ENCODE data around the gene OR9Q1. TPM values are rescaled to one million over a fixed set of nuclear protein-coding genes. Genes with fewer than 3 reads are reported as not detected.

Gene OR9Q1
- total and polyA plus RNA-seq, 2 of the 13 experiments (the other 11 are each of a cell fraction or from before 2014, with no cell fraction given), result not detected

DNA sequence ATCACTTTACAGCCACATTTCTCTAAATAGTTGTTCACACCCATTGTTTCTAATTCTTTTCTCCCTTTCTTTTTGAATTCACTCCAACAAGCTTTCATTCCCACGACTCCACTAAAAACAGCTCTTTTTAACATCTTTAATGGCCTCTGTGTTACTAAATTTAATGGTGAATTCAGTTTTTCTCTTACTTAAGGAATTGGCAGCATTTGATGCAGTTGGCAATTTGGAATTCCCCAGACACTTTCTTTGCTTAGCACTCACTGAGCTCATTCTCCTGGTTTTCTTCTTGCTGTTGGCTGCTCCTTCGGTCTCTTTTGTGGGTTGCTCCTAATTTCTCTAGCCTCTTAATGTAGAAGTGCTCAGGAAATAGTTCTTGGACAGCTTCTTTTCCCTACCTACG lies 40.5 kb upstream of the OR9Q1 start:
- H3K27me3 ChIP-seq (ENCODE audit: control insufficient read depth in 1 of 2, insufficient read depth in 2 of 2, low read length in 2 of 2), result no peaks in the 10 kb centered on the region
- H3K4me3 ChIP-seq (replicated peaks in 1 of 3; ENCODE audit: insufficient read depth in 1 of 3, low read depth in 2 of 3, low read length in 3 of 3), result no peak overlapping the region
- H2AFZ ChIP-seq (ENCODE audit: low read length), result no peak overlapping the region
- WGBS (ENCODE audit: low lambda C conversion rate), result 94% methylated on average over 3 of the region's 3 CpGs
- in situ Hi-C loops (cut with HindIII; ENCODE audit: extremely low pct_ligation_motif_present, low pct_unique_long_range_greater_than_20kb), result no loop called here
- intact Hi-C loops (cut with micrococcal nuclease; ENCODE audit: unreplicated experiment), result no loop called here
- no TSS peak for BruUV-seq (replicated peaks)
- no peaks in the 10 kb centered on the region for H3K9me3 ChIP-seq (ENCODE audit: low read length)
- DNase-seq (ENCODE audit: low spot score) (no peak), ATAC-seq (no peak), FAIRE-seq (no peak)
- peaks cover 37% of the 10 kb centered on the region for H3K4me1 ChIP-seq (ENCODE audit: insufficient read depth, low read length)
- no peak overlapping the region for H3K27ac ChIP-seq (ENCODE audit: extremely low read length, insufficient read depth, low read length)
- POLR2A ChIA-PET, result no interaction called here
- no peaks in the 10 kb centered on the region for H3K36me3 ChIP-seq (replicated peaks in 1 of 2; ENCODE audit: control insufficient read depth in 1 of 2, insufficient read depth in 2 of 2, low read length in 2 of 2)
- H3K9ac ChIP-seq (ENCODE audit: insufficient read depth, low read depth, low read length), result no peak overlapping the region
- H4K20me1 ChIP-seq (ENCODE audit: insufficient read depth, low read length), result no peaks in the 10 kb centered on the region
- CTCF ChIA-PET (ENCODE audit: low intra/inter-chr PET ratio, low total read pairs), result no interaction called here
- H3K4me2 ChIP-seq (ENCODE audit: low read depth, low read length), result no peak overlapping the region
- no peaks in the 10 kb centered on the region for H3K79me2 ChIP-seq (ENCODE audit: insufficient read depth, low read length)
- no peak for TF ChIP-seq KLF6 (CRISPR knock-in tag; IDR thresholded peaks at IDR 0.05)
- TF ChIP-seq SMC3 (IDR thresholded peaks at IDR 0.05; ENCODE audit: low read length), result no peak
- no peak for TF ChIP-seq ZNF205 (CRISPR knock-in tag; IDR thresholded peaks at IDR 0.05)
- TF ChIP-seq, protein P1, sequence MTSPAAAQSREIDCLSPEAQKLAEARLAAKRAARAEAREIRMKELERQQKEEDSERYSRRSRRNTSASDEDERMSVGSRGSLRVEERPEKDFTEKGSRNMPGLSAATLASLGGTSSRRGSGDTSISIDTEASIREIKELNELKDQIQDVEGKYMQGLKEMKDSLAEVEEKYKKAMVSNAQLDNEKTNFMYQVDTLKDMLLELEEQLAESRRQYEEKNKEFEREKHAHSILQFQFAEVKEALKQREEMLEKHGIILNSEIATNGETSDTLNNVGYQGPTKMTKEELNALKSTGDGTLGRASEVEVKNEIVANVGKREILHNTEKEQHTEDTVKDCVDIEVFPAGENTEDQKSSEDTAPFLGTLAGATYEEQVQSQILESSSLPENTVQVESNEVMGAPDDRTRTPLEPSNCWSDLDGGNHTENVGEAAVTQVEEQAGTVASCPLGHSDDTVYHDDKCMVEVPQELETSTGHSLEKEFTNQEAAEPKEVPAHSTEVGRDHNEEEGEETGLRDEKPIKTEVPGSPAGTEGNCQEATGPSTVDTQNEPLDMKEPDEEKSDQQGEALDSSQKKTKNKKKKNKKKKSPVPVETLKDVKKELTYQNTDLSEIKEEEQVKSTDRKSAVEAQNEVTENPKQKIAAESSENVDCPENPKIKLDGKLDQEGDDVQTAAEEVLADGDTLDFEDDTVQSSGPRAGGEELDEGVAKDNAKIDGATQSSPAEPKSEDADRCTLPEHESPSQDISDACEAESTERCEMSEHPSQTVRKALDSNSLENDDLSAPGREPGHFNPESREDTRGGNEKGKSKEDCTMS (CRISPR knock-in tag; conservative IDR thresholded peaks at IDR 0.05), result no peak
- no peak for TF ChIP-seq ZNF883 (CRISPR knock-in tag; IDR thresholded peaks at IDR 0.05; ENCODE audit: not compliant biosample characterization)
- TF ChIP-seq, protein P2, sequence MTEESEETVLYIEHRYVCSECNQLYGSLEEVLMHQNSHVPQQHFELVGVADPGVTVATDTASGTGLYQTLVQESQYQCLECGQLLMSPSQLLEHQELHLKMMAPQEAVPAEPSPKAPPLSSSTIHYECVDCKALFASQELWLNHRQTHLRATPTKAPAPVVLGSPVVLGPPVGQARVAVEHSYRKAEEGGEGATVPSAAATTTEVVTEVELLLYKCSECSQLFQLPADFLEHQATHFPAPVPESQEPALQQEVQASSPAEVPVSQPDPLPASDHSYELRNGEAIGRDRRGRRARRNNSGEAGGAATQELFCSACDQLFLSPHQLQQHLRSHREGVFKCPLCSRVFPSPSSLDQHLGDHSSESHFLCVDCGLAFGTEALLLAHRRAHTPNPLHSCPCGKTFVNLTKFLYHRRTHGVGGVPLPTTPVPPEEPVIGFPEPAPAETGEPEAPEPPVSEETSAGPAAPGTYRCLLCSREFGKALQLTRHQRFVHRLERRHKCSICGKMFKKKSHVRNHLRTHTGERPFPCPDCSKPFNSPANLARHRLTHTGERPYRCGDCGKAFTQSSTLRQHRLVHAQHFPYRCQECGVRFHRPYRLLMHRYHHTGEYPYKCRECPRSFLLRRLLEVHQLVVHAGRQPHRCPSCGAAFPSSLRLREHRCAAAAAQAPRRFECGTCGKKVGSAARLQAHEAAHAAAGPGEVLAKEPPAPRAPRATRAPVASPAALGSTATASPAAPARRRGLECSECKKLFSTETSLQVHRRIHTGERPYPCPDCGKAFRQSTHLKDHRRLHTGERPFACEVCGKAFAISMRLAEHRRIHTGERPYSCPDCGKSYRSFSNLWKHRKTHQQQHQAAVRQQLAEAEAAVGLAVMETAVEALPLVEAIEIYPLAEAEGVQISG (CRISPR knock-in tag; IDR thresholded peaks at IDR 0.05), result no peak
- TF ChIP-seq POLR2G (IDR thresholded peaks at IDR 0.05; ENCODE audit: low read depth, low read length), result no peak
- TF ChIP-seq RNF2 (conservative IDR thresholded peaks at IDR 0.05; ENCODE audit: low read depth), result no peak
- no peak for TF ChIP-seq NR1H2 (CRISPR knock-in tag; IDR thresholded peaks at IDR 0.05; ENCODE audit: borderline replicate concordance, low read depth)
- no peak for TF ChIP-seq ZFP62 (CRISPR knock-in tag; IDR thresholded peaks at IDR 0.05)
- no peak for TF ChIP-seq ZBED4 (CRISPR knock-in tag; IDR thresholded peaks at IDR 0.05; ENCODE audit: borderline replicate concordance)
- TF ChIP-seq GATAD1 (CRISPR knock-in tag; IDR thresholded peaks at IDR 0.05), result no peak
- TF ChIP-seq KDM3A (CRISPR knock-in tag; IDR thresholded peaks at IDR 0.05; ENCODE audit: low read depth), result no peak
